HTERT RPE-1 (cell line): ENCODE measurements around the gene PLA2G4A.

Experiments used
- in situ Hi-C: fragments of 300-500 bp; cut with MboI; formaldehyde crosslinking; loops from 4 replicates; pipeline ENCODE4 v1.14.3; 2020; ENCODE audit warnings: low sequenced_read_pairs

The PLA2G4A gene

DNA sequence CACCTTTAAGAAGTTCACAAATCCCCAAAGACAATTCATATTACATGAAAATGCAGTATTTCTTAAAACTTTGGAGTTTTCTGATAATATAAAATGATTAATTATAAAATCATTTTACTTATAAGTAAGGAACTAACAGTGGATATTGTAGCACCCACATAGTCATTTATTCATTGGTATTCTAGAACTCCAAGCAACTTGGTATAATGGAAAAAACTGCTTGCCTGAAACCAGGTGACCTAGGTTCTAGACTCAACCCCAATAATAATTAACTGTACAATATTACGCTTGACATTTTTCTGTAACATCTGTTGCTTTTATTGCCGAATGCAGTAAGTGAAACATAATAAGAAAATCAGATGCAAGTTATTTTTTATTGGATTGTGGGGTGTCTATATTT is 2.4 kb downstream of the PLA2G4A start:
- in situ Hi-C loops, result no loop called here

GRCh38 chr1:186834399-186834958 is 5.7 kb downstream of the PLA2G4A start:
- in situ Hi-C loops, result no loop called here

GRCh38 chr1:186835448-186835847 is 6.7 kb downstream of the PLA2G4A start:
- in situ Hi-C loops, result no loop called here

GRCh38 chr1:186837806-186838205 is 9.1 kb downstream of the PLA2G4A start:
- in situ Hi-C loops, result no loop called here

- in situ Hi-C loops, result no loop called here
Observed at GRCh38 chr1:186838380-186839040, 9.8 kb downstream of the PLA2G4A start.

- in situ Hi-C loops, result no loop called here
Observed at GRCh38 chr1:186839041-186839400, 10.3 kb downstream of the PLA2G4A start.

DNA sequence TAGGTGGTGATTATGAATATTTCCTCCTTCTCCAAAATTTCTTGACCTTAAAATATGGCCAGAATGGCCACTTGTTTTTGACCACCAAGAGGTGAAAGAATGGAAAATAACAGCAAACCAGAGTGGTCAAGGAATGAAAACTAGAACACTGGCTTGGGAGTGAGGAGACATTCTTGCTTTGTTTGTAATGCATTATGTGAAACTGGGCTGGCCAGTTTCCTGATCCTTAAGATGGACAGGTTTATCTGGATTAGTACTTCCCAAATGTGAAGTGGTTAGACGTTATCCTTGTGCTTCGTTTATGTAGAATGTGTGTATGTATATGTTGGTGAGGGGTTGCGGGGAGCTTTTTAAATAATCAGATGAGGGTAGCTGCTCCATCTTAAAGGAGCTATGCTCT is 12.8 kb downstream of the PLA2G4A start:
- in situ Hi-C loops, result no loop called here

GRCh38 chr1:186842547-186842946 is 13.8 kb downstream of the PLA2G4A start:
- in situ Hi-C loops, result no loop called here

GRCh38 chr1:186843226-186843625 is 14.5 kb downstream of the PLA2G4A start:
- in situ Hi-C loops, result no loop called here

DNA sequence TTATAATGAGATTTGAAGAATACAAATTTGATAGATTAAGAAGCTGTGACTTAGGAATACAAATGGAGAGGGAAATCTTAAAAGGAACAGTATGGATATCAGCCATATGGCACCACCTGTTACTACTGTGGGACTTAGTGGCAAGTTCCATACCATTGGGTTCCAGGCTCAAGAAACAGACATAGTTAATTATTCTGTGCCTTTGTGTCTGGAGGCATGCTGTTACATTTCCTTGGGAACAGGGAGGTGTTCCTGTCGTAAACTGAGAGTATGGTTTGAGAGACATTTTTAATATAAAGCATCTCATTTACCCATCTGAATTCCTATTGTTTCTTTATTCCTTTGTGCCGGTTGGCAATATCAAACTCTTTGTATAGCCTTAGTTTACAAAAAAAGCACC is 15.2 kb downstream of the PLA2G4A start:
- in situ Hi-C loops, result no loop called here

DNA sequence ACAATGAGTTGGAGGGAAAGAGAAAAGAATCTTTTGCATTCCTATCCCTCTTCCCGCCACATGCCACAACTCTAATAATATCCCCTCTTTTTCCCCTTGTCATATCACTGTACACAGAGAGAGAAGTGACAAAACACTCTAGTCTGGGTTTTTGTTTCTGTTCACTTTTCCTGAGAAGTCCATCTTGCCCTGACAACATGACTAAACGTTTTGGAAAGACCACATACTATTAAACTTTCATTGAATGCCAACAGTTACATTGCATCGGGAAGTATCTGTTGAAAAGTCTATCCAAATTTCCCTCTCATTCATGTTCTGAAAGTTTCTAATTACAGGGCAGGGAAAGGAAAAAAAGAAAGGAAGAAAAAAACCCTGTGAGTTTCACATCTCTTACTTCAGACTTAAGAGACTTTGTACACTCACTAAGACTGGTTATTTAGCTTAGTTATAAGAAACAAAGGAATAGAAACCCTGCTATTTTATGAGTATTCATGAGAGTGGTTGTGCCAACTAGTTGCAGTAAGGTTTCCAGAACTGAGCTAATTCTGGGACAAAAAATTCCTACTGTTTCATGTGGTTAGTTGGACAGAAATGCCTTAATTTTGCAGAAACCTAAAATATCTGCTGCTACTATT is 16.9 kb downstream of the PLA2G4A start:
- in situ Hi-C loops, result no loop called here

- in situ Hi-C loops, result no loop called here
Observed at GRCh38 chr1:186848509-186849130, 19.9 kb downstream of the PLA2G4A start.

GRCh38 chr1:186849271-186849671 is 20.5 kb downstream of the PLA2G4A start:
- in situ Hi-C loops, result no loop called here

GRCh38 chr1:186849826-186850225 is 21.1 kb downstream of the PLA2G4A start:
- in situ Hi-C loops, result no loop called here

DNA sequence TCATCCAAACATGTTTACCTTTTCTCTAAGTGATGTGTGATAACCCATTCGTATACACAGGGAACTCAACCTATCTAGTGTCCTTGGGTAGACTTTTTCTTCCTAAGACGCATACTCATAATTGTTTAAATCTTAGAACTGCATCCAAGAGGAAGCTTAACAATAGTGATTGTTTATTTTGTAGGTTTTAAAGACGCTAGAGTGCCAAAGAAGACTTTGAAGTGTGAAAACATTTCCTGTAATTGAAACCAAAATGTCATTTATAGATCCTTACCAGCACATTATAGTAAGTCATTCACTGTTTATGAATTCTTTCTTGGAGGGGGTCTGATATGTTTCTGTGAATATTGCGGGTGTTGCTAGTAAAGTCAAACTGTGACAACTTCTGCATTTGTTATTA is 25.4 kb downstream of the PLA2G4A start:
- in situ Hi-C loops, result no loop called here

DNA sequence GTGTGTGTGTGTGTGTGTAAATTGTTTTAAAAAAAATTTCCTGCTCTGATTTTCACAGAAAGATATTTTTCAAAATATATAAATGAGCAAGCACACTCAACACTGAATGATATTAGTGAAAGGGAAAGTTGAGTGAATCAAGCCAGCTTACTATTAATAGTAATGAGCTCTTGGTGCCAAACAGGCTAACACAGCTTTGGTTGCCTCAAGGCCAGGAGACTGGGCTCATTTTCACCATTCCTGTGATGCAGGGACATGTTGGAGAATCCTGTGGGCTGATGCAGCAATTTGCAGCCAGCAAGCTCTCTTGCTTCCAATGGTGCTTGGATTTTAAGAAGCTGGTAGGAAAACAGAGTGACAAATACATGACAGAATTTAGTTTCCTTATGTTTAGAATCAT is 30.2 kb downstream of the PLA2G4A start:
- in situ Hi-C loops, result no loop called here

GRCh38 chr1:186859995-186860394 is 31.2 kb downstream of the PLA2G4A start:
- in situ Hi-C loops, result no loop called here

- in situ Hi-C loops, result no loop called here
Observed at GRCh38 chr1:186864296-186864695, 35.5 kb downstream of the PLA2G4A start.

GRCh38 chr1:186865253-186865652 is 36.5 kb downstream of the PLA2G4A start:
- in situ Hi-C loops, result no loop called here

DNA sequence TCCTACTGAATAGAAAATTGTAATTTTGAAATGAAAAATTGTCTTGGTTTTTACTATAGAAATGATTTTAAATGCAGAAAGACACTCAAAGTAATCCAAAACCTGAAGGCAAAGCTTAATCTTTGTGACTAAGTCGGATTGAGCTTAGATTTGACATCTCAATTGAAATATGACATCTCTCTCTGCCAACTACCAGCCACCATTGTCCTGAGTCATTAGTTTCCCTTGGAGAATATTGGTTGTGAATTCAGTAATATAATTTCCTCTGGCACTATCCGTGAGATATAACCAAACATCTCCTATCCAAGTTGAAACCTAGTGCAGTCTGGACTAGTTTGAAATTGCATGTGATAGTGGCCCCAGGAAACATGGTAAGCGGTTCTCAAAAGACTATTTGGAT is 37.1 kb downstream of the PLA2G4A start:
- in situ Hi-C loops, result no loop called here

- in situ Hi-C loops, result no loop called here
Observed at GRCh38 chr1:186869526-186870228, 40.9 kb downstream of the PLA2G4A start.

GRCh38 chr1:186871784-186872183 is 43.0 kb downstream of the PLA2G4A start:
- in situ Hi-C loops, result no loop called here
